Upper lobe of left lung (tissue), 6 donors: ENCODE measurements around the gene BCAS3. TPM values are rescaled to one million over a fixed set of nuclear protein-coding genes. Genes with fewer than 3 reads are reported as not detected.

Experiments
- ATAC-seq, 2 donors: fragments of 200-7000 bp; cut with Tn5 transposase; one replicate each; pipeline ENCODE4 v1.9.1; 2022; ENCODE audit warnings: mild to moderate bottlenecking in 2 of 2, moderate library complexity in 2 of 2; ENCODE audit not compliant: low FRiP score in 2 of 2
- DNase-seq, 2 donors: peaks; one replicate each; pipeline ENCODE4 v3.0.0-alpha.2; 2019 to 2020
- H3K27ac ChIP-seq, 4 donors: fragments of 200-600 bp; sonication (generic); one replicate each; pipeline ENCODE4 v1.5.1; 2016 to 2019
- H3K27me3 ChIP-seq, 4 donors: fragments of 200-600 bp; sonication (generic); one replicate each; pipeline ENCODE4 v1.5.1; 2017 to 2019
- H3K36me3 ChIP-seq, 4 donors: fragments of 200-600 bp; sonication (generic); one replicate each; pipeline ENCODE4 v1.5.1; 2016 to 2019
- H3K4me1 ChIP-seq, 4 donors: fragments of 200-600 bp; sonication (generic); one replicate each; pipeline ENCODE4 v1.5.1; 2018 to 2019
- H3K4me3 ChIP-seq, 4 donors: fragments of 200-600 bp; sonication (generic); one replicate each; pipeline ENCODE4 v1.5.1; 2017 to 2019; ENCODE audit warnings: mild to moderate bottlenecking in 2 of 4, moderate library complexity in 1 of 4
- H3K9me3 ChIP-seq, 4 donors: fragments of 200-600 bp; sonication (generic); one replicate each; pipeline ENCODE4 v1.5.1; 2018 to 2019
- CTCF ChIP-seq, 6 experiments: fragments of 450-650 bp in 4 of 6; fragments of 200-600 bp in 2 of 6; sonication (generic) in 2 of 6; IDR thresholded peaks; one replicate each; pipeline ENCODE4 v1.5.1; 2016 to 2019; ENCODE audit warnings: antibody characterized with exemption in 6 of 6
- EP300 ChIP-seq, 4 donors: sonication (generic); formaldehyde crosslinking; IDR thresholded peaks; one replicate each; pipeline ENCODE4 v1.5.1; 2017; ENCODE audit warnings: antibody characterized with exemption in 4 of 4, control low read depth in 2 of 4
- POLR2A ChIP-seq, 4 donors: fragments of 450-650 bp; IDR thresholded peaks; one replicate each; pipeline ENCODE4 v1.5.1; 2016 to 2017; ENCODE audit warnings: antibody characterized with exemption in 4 of 4, mild to moderate bottlenecking in 2 of 4
- POLR2AphosphoS5 ChIP-seq, 2 donors: sonication (generic); formaldehyde crosslinking; IDR thresholded peaks; one replicate each; pipeline ENCODE4 v1.5.1; 2017; ENCODE audit warnings: antibody characterized with exemption in 2 of 2
- WGBS, 2 donors: methylation state at CpG; one replicate each; pipeline ENCODE4 v1.1.5; 2017 to 2018; 5-methylcytosine and 5-hydroxymethylcytosine counted together
- total RNA-seq, 6 donors: library from RNA; depleted of rRNA in 4 of 6; stranded (reverse); fragments of >200 nt in 4 of 6; gene quantifications; one replicate each; pipeline versions ENCODE4 v1.1.0 to v1.2.1, GENCODE V29; 2016 to 2021
- donor health status: DM: no; HTN: no; CAD: no; lungs with moderate emphysema.
- donor health status: DM: no; HTN: yes; CAD: no; lungs with severe emphysema.

The BCAS3 gene
- total RNA-seq, 6 donors from 2014 or later = 20.1 to 111 (median 37.0) TPM

DNA sequence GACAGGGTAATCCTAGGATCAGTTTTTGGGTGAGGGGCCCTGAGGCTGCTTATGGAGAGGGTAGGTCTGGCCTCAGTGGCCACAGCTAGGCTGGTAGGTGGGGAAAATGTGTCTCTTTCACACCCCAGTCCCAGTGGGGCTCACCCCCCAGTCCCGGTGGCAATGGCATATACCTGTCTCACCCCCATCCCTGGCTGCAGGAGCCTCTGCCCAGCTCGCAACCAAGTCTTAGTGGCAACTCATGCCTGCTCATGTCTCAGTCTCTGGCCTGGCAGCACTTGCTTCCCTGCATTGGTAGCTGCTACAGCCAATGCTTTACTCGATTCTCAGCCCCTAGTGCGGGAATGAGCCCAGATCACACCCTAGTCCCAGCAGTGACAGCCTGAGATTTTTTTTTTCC is 221.5 kb downstream of the BCAS3 start:
- no peaks in the 10 kb centered on the region for H3K27me3 ChIP-seq
- WGBS, 2 donors = 92% methylated on average over 4 of the region's 4 CpGs; no CpG with 5 or more reads in 1 of the 2 donors
- TF ChIP-seq EP300 (IDR thresholded peaks at IDR 0.05) (no peak), CTCF (IDR thresholded peaks at IDR 0.05) (no peak), POLR2A (IDR thresholded peaks at IDR 0.05) (no peak), POLR2AphosphoS5 (IDR thresholded peaks at IDR 0.05) (no peak)
- no peak for ATAC-seq
- H3K9me3 ChIP-seq = peaks cover 5 to 11% (median 9%) of the 10 kb centered on the region in 4 donors
- DNase-seq = no peak
- no peak overlapping the region for H3K27ac ChIP-seq
- peaks cover 0 to 4% (median 2%) of the 10 kb centered on the region in 4 donors for H3K4me1 ChIP-seq
- no peaks in the 10 kb centered on the region for H3K36me3 ChIP-seq
- H3K4me3 ChIP-seq = no peak overlapping the region

DNA sequence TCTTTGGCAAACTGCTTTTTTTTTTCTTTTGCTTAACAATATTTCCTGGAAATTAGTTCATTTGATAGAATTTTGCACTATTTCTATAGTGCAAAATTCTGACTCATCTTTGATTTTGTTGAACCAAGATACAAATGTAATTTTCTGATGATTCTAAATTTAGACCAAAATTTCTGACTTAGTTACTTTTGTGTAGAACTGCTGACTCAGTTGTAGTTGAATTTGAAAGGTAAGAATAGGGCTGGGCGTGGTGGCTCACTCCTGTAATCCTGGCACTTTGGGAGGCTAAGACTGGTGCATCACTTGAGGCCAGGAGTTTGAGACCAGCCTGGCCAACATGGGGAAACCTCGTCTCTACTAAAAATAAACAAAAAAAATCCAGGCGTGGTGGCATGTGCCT is 223.0 kb downstream of the BCAS3 start:
- DNase-seq = no peak
- peaks cover 0 to 4% (median 2%) of the 10 kb centered on the region in 4 donors for H3K4me1 ChIP-seq
- H3K9me3 ChIP-seq = peaks cover 5 to 11% (median 9%) of the 10 kb centered on the region in 4 donors
- H3K36me3 ChIP-seq = no peaks in the 10 kb centered on the region
- H3K4me3 ChIP-seq = no peak overlapping the region
- TF ChIP-seq POLR2A (IDR thresholded peaks at IDR 0.05) = no peak
- no peak for TF ChIP-seq POLR2AphosphoS5 (IDR thresholded peaks at IDR 0.05)
- no peak for TF ChIP-seq CTCF (IDR thresholded peaks at IDR 0.05)
- no peak for TF ChIP-seq EP300 (IDR thresholded peaks at IDR 0.05)
- no peak overlapping the region for H3K27ac ChIP-seq
- WGBS, 2 donors = 87 to 94% methylated on average over 3 of the region's 3 CpGs
- no peak for ATAC-seq
- H3K27me3 ChIP-seq = no peaks in the 10 kb centered on the region

DNA sequence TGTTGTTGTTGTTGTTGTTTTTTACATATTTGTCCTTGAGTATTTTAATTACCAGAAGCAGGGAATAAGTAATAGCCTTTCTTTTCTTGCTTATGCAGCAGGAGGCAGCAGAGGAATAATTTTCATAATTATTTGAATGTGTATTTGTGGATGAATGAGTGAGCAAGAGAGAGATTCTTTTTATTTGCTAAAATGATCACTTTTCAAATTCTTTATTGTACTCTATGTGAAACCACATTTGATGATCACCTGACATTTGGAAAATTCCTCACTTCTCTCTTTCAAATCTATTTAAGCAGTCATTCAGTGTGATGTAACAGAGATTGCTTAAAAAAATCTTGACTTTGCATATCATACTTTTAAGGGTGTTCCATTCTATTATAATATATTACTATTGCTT is 223.6 kb downstream of the BCAS3 start:
- no peak for DNase-seq
- TF ChIP-seq CTCF (IDR thresholded peaks at IDR 0.05) (no peak), POLR2A (IDR thresholded peaks at IDR 0.05) (no peak), EP300 (IDR thresholded peaks at IDR 0.05) (no peak), POLR2AphosphoS5 (IDR thresholded peaks at IDR 0.05) (no peak)

DNA sequence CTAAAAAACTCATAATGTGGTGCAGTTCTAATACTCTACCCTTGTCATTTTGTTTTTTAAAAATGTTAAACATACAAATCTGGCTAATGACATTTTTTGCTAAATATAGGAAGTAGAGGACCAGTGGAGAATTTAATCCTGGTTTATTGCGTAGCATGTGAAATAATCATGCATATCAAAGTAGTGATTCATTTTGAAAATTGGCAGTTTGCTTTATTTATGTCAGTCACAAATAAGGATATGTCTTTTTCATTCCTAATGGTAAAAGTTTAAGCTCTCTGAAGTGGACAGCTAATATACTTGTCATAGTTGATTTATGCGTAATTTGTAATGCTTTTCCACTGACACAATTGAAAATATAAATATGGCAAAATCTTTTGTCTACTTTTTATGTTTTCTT is 224.2 kb downstream of the BCAS3 start:
- Histone ChIP-seq H3K4me1 (peaks cover 0 to 4% (median 2%) of the 10 kb centered on the region in 4 donors), H3K9me3 (peaks cover 5 to 9% (median 7%) of the 10 kb centered on the region in 4 donors), H3K27ac (peak overlapping the region in 2 of 4 donors; percentile 55 to 57), H3K36me3 (no peaks in the 10 kb centered on the region), H3K27me3 (no peaks in the 10 kb centered on the region), H3K4me3 (no peak overlapping the region)
- ATAC-seq = no peak
- TF ChIP-seq EP300 (IDR thresholded peaks at IDR 0.05) = no peak
- TF ChIP-seq POLR2AphosphoS5 (IDR thresholded peaks at IDR 0.05) = no peak
- no peak for TF ChIP-seq POLR2A (IDR thresholded peaks at IDR 0.05)
- no peak for TF ChIP-seq CTCF (IDR thresholded peaks at IDR 0.05)
- WGBS, 2 donors = 75 to 80% methylated on average over 2 of the region's 2 CpGs
- no peak for DNase-seq

More for the DNA sequence above, 223.6 kb downstream of the BCAS3 start:
- no peaks in the 10 kb centered on the region for H3K36me3 ChIP-seq
- H3K4me3 ChIP-seq = no peak overlapping the region
- H3K27me3 ChIP-seq = no peaks in the 10 kb centered on the region
- H3K4me1 ChIP-seq = peaks cover 0 to 4% (median 2%) of the 10 kb centered on the region in 4 donors
- H3K9me3 ChIP-seq = peaks cover 5 to 11% (median 9%) of the 10 kb centered on the region in 4 donors
- no peak overlapping the region for H3K27ac ChIP-seq
- no peak for ATAC-seq

DNA sequence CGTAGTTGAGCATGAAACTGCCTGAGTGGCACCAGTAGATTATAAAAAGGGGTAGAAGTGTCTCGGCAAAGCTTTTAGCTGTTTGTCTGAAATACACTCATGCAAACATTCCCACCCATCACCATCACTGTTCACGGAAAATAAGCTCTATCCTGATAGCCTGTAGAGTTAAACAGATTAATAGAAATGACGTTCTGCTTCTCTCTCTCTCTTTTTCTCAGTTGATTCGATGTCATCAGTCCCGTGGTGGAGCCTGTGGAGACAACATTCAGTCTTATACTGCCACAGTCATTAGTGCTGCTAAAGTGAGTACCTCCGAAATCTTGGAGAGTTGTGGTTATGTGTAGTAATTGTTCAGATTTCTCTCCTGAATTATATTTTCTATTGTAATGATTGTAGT is 224.7 kb downstream of the BCAS3 start:
- no peak overlapping the region for H3K4me3 ChIP-seq
- peaks cover 0 to 4% (median 3%) of the 10 kb centered on the region in 4 donors for H3K9me3 ChIP-seq
- TF ChIP-seq EP300 (IDR thresholded peaks at IDR 0.05) (no peak), CTCF (IDR thresholded peaks at IDR 0.05) (no peak), POLR2AphosphoS5 (IDR thresholded peaks at IDR 0.05) (no peak), POLR2A (IDR thresholded peaks at IDR 0.05) (no peak)
- H3K27me3 ChIP-seq = no peaks in the 10 kb centered on the region
- DNase-seq = no peak
- H3K36me3 ChIP-seq = no peaks in the 10 kb centered on the region
- WGBS, 2 donors = 67 to 79% methylated on average over 7 of the region's 7 CpGs
- peak overlapping the region; percentile 28 to 57 (median 50) for H3K27ac ChIP-seq
- no peak for ATAC-seq
- H3K4me1 ChIP-seq = peaks cover 0 to 4% (median 2%) of the 10 kb centered on the region in 4 donors
